ENCODE data around the gene MARCHF10.
A peak's percentile ranks its signal among the peaks of the same experiment; 100 is the strongest.

The MARCHF10 gene

DNA sequence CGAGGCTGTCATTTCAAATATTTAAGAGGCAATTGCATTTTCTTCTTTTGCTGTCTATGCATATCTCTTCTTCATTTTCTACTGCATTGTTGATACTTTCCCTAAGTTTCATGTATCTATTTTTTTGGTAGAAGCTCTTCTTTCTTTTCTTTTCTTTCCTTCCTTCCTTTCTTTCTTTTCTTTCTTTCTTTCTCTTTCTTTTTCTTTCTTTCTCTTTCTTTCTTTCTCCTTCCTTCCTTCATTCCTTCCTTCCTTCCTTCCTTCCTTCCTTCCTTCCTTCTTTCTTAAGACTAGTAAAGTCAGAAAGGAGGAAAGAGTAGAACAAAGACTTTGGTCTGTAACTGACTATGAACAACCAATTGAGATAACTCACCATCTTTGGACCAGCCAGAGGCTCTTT is 146.8 kb downstream of the MARCHF10 start:
- no peak for DNase-seq
- Mint-ChIP-seq H3K4me1 (peaks cover 6% of the 10 kb centered on the region), H3K27ac (no peak overlapping the region), H3K4me3 (no peak overlapping the region), H3K9me3 (peaks cover 16% of the 10 kb centered on the region), H3K27me3 (peaks cover 13% of the 10 kb centered on the region), H3K36me3 (ENCODE audit: low read depth) (peaks cover 6% of the 10 kb centered on the region)
- ATAC-seq, result no peak

DNA sequence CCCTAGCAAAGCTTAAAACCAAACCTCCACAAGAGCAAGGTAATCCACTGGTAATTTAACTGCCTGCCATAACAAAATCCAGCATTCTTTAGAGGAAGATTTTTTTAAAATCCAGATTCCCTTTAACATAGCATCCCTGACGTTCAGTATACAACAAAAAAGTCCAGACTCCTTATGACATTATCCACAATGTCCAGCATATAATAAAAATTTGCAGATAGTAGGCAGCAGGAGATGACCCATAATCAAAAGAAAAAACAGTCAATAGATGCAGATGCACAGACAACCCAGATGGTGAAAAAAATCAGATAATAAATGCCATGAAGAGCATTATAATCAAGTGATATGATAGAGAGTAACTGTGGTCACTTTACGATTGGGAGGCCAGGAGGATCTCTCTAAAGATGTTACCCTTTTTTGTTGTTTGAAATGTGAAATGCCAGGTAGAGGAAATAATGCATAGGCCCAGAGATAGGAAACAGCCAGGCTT is 147.4 kb downstream of the MARCHF10 start:
- no peak overlapping the region for H3K4me3 Mint-ChIP-seq
- DNase-seq (no peak), ATAC-seq (no peak)
- H3K4me1 Mint-ChIP-seq, result peaks cover 6% of the 10 kb centered on the region
- H3K27ac Mint-ChIP-seq, result no peak overlapping the region
- peaks cover 18% of the 10 kb centered on the region for H3K27me3 Mint-ChIP-seq
- peaks cover 6% of the 10 kb centered on the region for H3K36me3 Mint-ChIP-seq (ENCODE audit: low read depth)
- peaks cover 16% of the 10 kb centered on the region for H3K9me3 Mint-ChIP-seq

DNA sequence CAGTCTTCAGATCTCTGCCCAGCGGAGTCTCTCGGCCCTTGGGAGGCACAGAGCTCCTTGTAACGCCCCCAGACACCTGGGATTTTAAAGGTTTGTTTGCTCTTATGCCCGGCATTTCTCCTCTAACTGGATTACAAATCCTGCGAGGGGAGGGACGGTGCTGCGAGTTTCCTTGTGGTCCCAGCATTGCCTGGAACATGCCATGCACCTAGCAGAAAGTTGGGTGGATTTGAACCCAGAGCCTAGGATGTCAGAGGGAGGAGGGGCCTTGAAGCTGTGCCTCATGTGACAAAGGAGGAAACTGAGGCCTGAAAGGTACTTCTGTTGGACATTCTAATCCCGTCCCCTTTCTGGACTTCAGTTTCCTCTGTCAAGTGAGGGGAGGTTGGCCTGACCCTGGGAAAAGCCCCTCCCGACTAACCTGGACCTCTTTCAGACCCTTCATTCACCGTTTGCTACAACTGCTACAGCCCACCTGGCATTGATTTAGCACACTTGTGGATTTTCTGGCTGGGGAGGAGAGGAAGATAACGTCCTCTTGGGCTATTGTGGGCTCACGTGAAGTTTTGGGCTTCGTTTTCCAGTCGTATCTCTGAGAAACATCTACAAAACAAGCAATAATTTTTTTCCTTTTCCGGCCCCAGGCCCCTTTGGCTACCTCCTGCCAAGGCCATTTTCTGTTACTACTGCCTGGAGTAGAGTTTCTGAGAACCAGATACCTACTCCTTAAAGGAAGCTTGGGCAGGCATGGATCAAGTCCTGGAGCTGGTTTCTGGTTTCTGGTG is 149.8 kb downstream of the MARCHF10 start:
- DNase-seq (no peak), ATAC-seq (no peak)
- Mint-ChIP-seq H3K36me3 (ENCODE audit: low read depth) (peaks cover 6% of the 10 kb centered on the region), H3K27ac (no peak overlapping the region), H3K4me1 (peaks cover 14% of the 10 kb centered on the region), H3K4me3 (no peak overlapping the region), H3K9me3 (peaks cover 16% of the 10 kb centered on the region), H3K27me3 (peaks cover 27% of the 10 kb centered on the region)

DNA sequence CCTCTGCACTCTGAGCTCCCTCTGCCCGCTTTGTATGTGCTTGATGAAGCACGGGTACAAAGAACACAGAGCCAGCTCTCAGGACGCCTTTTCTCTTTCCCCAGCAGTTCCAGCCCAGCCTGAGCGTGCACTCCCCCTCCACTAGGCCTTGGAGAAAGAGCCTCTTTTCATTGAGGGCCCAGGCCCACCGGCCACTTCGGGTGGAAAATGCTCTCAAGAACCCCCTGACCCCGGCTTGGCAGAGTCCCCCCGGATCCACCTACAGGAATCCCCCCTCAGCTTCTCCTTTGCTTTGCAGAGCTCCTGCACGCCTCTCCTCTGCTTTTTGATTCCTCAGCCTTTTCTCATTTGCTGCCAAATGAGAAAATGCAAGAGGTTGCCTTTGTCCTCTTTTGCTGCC is 150.4 kb downstream of the MARCHF10 start:
- Mint-ChIP-seq H3K27me3 (peaks cover 27% of the 10 kb centered on the region), H3K27ac (no peak overlapping the region)
- DNase-seq, result no peak

GRCh38 chr17:62657145-62657665 is 150.9 kb downstream of the MARCHF10 start:
- Mint-ChIP-seq H3K4me1 (peaks cover 19% of the 10 kb centered on the region), H3K27me3 (peaks cover 27% of the 10 kb centered on the region), H3K9me3 (peaks cover 16% of the 10 kb centered on the region), H3K36me3 (ENCODE audit: low read depth) (peaks cover 6% of the 10 kb centered on the region), H3K27ac (no peak overlapping the region), H3K4me3 (no peak overlapping the region)
- ATAC-seq (no peak), DNase-seq (no peak)

More for the DNA sequence above, 150.4 kb downstream of the MARCHF10 start:
- no peak overlapping the region for H3K4me3 Mint-ChIP-seq
- no peak for ATAC-seq
- peaks cover 16% of the 10 kb centered on the region for H3K9me3 Mint-ChIP-seq
- H3K4me1 Mint-ChIP-seq, result peaks cover 16% of the 10 kb centered on the region
- H3K36me3 Mint-ChIP-seq (ENCODE audit: low read depth), result peaks cover 6% of the 10 kb centered on the region

DNA sequence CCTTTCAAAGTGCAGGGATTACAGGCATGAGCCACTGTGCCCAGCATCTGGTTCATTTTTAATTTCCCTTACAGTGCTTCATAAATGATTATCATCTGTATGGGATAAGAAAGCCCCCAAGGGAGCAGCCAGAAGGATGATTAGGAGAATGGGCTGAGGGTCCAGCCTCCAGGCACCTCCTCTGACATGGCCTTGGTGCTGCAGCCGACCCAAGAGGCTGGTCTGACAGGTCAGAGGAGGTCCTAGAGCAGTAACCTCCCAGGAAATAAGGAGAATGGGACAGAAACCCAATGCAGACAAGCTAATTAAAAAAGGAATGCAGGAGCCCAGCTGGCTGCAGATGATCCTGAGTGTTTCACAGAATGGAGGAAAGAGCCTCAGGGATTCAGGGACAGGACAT is 151.7 kb downstream of the MARCHF10 start:
- Mint-ChIP-seq H3K4me1 (peaks cover 27% of the 10 kb centered on the region), H3K36me3 (ENCODE audit: low read depth) (peaks cover 5% of the 10 kb centered on the region), H3K9me3 (peaks cover 14% of the 10 kb centered on the region), H3K4me3 (no peak overlapping the region), H3K27me3 (peaks cover 33% of the 10 kb centered on the region), H3K27ac (no peak overlapping the region)
- DNase-seq (no peak), ATAC-seq (no peak)

- H3K27me3 Mint-ChIP-seq, result peaks cover 35% of the 10 kb centered on the region
- no peak overlapping the region for H3K4me3 Mint-ChIP-seq
- no peak overlapping the region for H3K27ac Mint-ChIP-seq
- H3K36me3 Mint-ChIP-seq (ENCODE audit: low read depth), result peaks cover 2% of the 10 kb centered on the region
- peaks cover 27% of the 10 kb centered on the region for H3K4me1 Mint-ChIP-seq
- peaks cover 7% of the 10 kb centered on the region for H3K9me3 Mint-ChIP-seq
- DNase-seq (no peak), ATAC-seq (no peak)
Observed at GRCh38 chr17:62655656-62656055, 152.5 kb downstream of the MARCHF10 start.

DNA sequence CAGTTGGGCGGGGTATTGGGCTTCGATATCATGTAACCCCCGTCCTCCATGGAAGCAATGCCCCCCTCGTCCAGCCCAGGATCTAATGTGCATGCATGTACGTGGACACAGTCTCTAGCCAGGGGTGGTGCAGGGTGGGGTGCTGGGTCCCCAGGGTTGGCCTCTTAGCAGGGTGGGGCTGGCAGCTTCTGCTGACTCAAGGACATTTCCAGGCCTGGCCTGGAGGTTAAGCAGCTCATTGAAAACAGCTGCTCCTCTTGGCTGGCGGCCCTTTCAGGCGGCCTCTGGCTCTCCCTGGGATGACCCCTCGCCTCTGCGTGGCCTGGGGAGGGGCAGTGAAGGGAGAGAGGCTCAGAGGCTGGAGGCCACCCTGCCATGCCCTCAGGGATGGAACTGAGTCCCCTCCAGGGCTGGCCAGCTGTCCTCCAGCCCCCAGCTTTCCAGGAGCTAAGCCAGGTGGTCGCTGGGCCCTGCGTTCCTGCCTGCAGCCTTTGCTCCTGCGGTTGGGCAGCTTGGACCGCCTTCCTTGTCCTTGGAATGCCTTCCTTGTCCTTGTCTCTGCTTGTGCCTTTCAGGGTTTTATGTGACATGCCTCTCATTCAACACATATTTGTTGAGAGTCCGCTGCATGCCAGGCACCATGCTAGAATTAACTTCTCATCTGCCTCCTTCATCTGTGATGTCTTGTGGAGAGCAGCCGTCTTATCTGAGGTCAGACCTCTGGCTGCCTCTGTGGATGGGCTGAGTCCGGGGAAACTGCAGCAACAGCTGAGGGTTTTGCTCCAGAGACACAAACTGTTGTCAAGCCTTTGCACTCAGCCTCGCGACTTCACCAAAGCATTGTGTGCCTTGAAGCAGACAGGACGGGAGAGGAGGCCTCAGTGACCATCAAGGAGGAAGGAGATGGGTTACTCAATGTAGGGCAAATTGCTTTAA is 154.0 kb downstream of the MARCHF10 start:
- Mint-ChIP-seq H3K4me3 (peak overlapping the region; percentile 71), H3K36me3 (ENCODE audit: low read depth) (peaks cover 2% of the 10 kb centered on the region), H3K9me3 (no peaks in the 10 kb centered on the region), H3K4me1 (peaks cover 27% of the 10 kb centered on the region), H3K27ac (peak overlapping the region; percentile 59), H3K27me3 (peaks cover 42% of the 10 kb centered on the region)
- ATAC-seq, result peak; percentile 3
- DNase-seq, result peak; percentile 32

- Mint-ChIP-seq H3K36me3 (ENCODE audit: low read depth) (no peaks in the 10 kb centered on the region), H3K4me1 (peaks cover 27% of the 10 kb centered on the region), H3K27ac (peak overlapping the region; percentile 59), H3K4me3 (peak overlapping the region; percentile 71), H3K27me3 (peaks cover 39% of the 10 kb centered on the region), H3K9me3 (no peaks in the 10 kb centered on the region)
- DNase-seq, result peak; percentile 96
- peak; percentile 98 for ATAC-seq
Observed at GRCh38 chr17:62653002-62653825, 154.9 kb downstream of the MARCHF10 start.

- peaks cover 27% of the 10 kb centered on the region for H3K4me1 Mint-ChIP-seq
- H3K27me3 Mint-ChIP-seq, result peaks cover 39% of the 10 kb centered on the region
- ATAC-seq (no peak), DNase-seq (peak; percentile 43)
- peak overlapping the region; percentile 71 for H3K4me3 Mint-ChIP-seq
- H3K27ac Mint-ChIP-seq, result peak overlapping the region; percentile 59
- no peaks in the 10 kb centered on the region for H3K9me3 Mint-ChIP-seq
- H3K36me3 Mint-ChIP-seq (ENCODE audit: low read depth), result no peaks in the 10 kb centered on the region
Observed at GRCh38 chr17:62652251-62653001, 155.7 kb downstream of the MARCHF10 start.

Measured in activated naive CD8-positive, alpha-beta T cell treated with anti-CD3 and anti-CD28 coated beads, Interleukin-2, amount 50 U/mL, for 24 hours (primary cell).